Measurements from ENCODE around the gene EYA4.

The EYA4 gene

DNA sequence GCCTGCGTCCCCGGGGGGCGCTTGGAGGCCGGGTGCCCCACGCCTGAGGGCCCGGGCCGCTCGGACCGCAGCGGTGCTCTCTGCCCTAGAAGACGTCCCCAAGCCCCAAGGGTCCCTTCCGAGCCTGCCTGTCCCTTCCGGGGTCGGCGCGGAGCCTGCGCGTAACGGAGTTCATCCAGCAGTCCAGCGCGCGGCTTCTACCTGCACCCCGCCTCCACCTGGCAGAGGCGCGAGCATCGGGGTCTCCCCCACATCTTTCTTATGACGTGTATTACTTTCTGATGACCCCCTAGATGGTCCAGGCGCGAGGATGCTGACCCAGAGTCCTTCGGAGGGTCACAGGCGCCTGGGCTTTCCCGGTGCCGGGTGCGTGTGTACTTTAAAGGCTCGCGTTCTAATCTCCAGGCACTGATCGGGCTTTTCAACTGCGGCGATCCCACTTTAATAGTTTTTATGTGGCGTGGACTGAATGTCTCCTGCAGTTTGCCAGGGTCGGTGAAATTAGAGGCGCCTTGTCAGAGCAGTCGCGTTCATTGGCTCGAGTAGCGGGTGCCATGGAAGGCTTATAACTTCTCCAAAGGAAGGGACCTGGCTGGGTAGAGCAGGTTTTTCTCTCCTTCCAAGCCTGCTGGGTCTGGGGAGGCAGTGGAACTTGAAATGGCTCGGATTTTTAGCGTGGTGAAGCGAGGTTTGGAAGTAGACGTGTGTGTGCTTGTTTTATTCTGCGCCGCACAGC lies 912 bp downstream of the EYA4 start:
- in situ Hi-C loops (cut with MboI; ENCODE audit: low sequenced_read_pairs): no loop called here

DNA sequence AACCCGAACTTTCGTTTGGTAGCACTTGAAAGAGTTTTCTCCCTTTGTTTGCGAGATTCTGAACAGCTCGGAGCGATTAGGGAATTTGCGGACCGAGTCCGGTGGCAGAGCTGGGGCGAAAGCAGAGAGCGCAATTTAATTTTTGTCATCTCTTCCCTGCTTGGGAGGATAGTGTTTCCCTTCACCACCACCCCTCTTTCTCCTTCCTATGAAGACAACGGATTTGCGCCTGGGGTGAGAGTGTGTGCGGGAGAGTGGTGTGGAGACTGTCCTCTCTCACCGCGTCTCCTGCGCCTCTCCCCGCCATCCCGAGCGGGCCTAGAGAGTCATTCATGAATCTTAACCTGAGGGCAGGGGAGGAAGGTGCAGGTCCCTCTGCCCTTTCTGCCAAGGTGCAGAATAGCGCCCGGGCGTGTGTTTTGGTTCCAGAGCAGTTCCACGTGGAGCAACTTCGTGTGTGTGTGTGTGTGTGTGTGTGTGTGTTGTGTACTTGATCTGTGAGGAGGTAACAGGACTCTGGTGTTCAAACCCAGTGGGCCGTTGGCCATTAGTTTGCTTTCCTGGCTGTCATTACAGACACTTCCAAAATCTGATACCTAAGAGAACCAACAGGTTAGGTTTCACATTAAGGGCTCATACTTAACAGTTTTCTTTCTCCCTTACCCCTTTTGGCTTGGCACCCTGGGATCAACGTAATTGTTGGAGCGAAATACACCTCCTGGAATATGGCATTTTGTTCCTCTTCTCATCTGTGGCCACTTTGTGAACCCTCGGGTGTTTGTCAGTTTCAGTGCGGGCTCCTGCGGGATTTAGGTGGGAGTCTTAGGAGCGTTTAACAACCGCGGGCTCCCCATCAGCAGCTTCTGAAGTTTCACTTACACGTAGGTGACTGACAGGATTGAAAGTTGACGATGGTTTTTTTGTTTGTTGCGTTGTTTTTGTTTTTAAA lies 1.8 kb downstream of the EYA4 start:
- in situ Hi-C loops (cut with MboI; ENCODE audit: low sequenced_read_pairs): no loop called here

DNA sequence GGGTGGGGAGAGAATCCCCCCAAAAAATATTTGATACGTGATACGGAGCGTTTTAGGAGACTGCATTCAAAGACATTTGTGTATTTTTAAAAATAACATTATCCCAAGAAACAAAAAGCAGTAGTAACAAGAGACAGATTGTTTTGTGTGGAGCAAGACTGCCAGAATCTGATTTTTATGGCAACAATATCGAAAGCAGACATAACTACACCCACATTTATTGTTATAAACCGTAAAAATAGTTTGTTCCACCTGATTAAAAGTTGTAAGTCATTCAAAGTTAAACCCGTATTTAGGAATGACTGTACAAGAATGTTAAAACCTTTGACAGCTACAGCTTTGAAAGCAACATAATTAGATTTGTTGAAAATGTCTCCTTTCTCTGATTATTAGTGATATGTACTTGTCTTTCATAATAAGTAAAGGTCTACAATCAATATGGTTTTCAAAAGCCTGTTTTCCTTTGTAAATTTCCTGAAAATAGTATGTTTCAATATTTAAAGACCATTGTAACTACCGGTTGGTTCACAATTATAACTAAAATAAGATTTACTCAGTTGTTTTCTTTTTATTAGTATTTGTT lies 2.7 kb downstream of the EYA4 start:
- in situ Hi-C loops (cut with MboI; ENCODE audit: low sequenced_read_pairs): no loop called here

DNA sequence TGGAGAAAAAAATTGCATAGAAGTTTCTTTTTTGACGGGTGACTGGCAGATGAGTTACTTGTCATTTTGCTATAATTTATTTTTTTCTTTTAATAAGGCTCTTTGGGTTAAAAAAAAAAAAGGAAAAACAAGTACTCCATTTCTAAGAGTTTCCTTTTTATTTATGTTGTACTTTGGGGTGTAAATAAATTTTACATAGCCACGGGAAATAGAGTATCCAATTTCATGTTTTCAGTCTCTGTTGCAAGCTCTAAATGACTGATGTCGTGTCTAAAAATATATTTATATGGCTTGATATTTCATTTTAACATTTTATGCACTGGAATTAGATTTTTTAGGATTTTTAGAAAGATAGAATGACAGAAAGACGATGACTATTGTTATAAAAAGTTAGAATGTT lies 3.4 kb downstream of the EYA4 start:
- in situ Hi-C loops (cut with MboI; ENCODE audit: low sequenced_read_pairs): no loop called here

DNA sequence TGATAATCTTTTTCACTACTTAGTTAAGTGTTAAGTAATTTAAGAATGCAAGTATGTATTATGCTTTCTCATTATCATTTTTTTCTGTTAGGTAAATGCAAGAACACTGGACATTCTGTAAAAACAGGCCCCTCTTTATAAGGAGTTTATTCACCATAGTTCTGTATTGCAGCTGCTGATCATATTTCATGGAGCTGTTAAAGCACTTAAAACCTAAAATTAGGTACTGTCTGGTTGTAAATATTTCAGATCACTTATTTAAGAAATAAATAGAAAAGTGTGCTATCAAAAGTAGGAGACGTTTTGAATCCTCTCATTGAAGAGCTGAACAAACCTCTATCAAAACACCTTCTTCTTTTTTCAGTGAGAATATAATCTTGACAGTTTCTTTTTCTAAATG lies 3.9 kb downstream of the EYA4 start:
- in situ Hi-C loops (cut with MboI; ENCODE audit: low sequenced_read_pairs): no loop called here

DNA sequence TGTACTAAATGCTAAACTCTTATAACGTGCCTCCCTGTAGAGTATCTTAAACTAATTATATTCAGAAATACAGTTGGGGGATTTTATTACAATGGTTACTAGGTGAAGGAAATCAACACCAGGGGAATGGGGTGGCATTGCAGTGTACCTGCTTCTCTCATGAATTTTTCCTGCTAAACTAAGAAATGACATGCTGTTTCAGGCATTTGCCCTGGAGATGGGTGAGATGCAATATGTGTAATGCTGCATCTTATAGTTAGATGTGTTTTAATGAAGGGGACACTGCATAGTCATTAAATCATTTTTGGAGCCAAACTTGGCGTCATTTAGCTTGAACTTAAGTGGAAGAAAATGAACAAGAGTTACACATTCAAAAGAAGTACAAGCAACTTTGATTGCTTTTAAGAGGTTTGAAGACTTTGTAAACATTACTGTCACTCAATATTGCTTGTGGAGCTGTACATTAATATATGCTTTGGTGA lies 4.3 kb downstream of the EYA4 start:
- in situ Hi-C loops (cut with MboI; ENCODE audit: low sequenced_read_pairs): no loop called here

DNA sequence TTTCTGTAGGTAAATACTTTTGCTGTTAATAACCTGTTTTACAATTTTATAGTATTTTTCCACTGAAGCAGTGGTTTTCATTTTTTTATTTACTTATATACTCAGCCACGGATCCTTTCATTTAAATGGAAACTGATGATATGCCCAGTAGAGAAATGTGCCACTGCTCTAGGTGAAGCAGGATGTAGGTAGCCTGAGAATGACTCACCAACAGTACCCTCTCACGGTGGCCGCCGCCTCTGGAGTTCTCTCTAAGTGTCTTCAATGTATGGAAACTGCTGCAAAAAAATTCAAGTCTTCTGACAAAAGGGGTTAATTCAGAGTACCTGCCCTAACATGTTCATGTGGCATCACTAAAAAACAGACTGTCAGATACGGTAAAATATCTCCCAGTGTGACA lies 6.4 kb downstream of the EYA4 start:
- in situ Hi-C loops (cut with MboI; ENCODE audit: low sequenced_read_pairs): no loop called here

DNA sequence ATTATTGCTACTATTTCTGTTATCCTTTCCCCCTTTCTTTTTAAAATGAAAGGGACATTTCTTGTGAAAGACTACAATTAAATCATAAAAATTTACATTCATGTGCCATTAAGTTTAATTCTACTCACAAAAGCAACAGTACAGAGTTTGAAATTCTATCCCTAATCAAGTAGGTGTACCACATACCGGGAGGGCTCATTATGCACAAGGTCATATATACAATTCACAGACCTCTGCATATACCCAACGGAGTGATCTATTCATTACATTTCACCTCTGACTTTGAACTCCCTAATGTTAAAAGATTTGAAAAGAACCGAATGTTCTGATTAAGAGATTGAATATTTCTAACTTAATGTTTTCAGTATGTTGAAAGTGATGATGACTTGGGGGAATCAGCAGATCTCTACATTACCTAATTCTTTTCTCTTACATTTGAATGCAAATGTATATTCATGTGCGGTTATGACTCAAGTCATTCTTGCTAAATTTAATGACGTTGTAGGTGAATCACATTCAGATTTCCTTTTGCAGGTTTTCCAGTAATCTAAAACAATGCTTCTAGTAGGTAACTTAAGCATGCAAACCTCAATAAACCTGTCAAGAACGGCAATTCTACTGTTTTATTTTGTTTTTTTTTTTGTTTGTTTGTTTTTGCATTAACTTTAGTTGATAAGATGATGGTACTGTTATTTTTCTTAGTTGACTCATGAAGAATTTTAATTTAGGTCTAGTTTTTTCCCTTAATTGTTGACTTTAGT lies 7.3 kb downstream of the EYA4 start:
- in situ Hi-C loops (cut with MboI; ENCODE audit: low sequenced_read_pairs): no loop called here

DNA sequence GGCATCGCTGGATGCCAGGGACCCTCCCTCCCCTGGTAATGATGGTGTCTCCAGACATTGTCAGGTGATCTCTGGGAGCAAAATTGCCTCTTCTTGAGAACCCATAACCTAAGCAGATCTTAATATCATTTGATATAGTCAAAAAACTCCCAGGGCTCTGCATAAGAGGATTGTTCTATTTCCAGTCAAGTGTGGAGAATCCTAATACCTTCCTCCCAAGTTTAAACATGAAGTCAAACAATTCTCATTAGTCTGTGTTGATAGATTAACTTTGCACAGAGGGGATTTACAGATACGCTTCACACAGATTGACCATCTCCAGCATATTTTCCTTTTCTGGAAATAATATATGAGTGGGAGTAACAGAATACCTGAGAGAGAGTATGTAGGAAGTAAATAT lies 10.5 kb downstream of the EYA4 start:
- in situ Hi-C loops (cut with MboI; ENCODE audit: low sequenced_read_pairs): no loop called here

DNA sequence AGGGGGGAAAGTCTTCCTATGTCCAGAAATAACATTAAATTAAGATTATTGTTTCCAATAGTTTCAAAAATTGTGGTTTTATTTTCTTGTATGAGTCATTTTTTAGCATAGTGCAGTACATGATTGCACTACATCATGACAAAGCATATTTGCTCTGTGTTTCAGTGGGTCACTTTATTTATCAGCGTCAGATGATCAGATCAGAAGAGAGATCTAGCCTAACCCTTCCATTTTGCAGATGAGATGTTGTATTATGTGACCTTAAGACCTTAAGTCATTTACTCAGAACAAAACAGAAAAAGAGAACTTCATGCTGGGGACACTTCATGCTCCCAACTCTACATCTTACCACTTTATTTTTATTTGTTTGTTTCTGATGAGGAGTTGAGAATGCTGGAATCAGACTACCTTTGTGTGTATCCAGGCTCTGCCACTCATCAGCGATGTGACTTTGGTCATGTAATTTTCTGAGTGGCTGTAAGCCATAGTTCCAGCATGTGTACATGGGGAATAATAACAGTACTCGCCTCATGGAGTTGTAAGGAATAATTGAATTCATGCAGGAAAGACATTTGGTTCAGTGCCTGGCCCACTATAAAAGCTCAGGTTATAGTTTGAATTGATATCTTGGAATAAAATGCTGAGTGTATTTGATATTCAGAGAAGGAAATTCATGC lies 13.5 kb downstream of the EYA4 start:
- in situ Hi-C loops (cut with MboI; ENCODE audit: low sequenced_read_pairs): no loop called here

DNA sequence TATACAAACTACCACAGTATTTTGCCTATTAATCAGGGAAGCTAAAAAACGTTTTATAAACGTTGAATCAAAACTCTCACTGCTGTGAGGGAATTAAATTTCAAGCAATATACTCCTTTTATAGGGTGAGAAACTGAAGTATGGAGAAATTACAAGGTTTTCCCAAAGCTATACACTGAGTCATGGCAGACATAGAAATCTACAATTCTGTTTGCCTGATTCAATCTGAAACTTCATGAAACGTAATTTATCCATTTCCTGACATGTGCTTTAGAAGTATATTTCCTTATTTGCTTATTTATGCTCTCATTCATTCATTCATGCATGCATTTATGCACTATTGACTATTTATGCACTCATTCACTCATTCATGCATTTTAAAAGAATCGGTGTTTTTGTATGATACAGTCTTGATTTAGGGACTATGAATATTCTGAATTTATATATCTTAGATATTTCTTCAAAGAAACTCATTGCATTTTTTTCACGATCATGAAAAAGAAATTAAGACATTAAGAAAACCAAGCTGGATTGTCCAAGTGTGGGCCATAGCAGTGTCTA lies 16.5 kb downstream of the EYA4 start:
- in situ Hi-C loops (cut with MboI; ENCODE audit: low sequenced_read_pairs): no loop called here

DNA sequence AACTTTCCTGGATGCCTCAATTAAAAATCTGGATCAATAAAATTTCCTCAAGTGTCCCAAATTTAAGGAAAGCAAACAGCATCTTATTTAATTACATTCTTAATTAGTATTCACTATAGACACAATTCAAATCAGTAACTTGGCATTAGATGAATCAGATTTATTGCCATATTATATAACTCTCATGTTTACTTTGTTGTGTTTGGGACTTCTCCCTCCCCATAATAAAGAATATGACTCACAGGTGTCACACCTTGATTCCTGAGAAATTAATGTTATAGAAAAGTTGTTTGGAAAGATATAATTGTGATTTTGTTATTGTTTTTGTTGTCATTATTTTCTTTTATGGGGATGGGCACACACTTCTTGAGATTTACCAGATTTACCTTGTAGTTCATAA lies 18.4 kb downstream of the EYA4 start:
- in situ Hi-C loops (cut with MboI; ENCODE audit: low sequenced_read_pairs): no loop called here

DNA sequence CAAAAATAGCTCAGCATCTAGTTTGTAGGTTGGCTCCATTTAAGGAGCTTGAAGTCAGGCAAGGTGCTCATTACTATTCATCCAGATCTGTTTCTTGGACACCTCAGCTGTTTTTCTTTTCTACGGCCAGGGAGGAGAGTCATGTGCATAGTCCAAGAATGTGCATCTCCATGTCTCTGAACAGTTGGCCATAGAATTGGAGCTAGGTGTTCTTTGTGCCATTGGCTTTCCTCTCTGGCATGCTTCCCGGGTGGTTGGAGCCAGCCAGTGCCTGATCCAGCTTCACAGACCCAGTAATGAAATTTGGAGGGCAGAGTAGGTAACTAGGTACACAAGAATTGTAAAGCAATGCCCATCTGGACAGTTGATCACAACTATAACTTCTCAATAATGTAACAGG lies 21.6 kb downstream of the EYA4 start:
- in situ Hi-C loops (cut with MboI; ENCODE audit: low sequenced_read_pairs): no loop called here

DNA sequence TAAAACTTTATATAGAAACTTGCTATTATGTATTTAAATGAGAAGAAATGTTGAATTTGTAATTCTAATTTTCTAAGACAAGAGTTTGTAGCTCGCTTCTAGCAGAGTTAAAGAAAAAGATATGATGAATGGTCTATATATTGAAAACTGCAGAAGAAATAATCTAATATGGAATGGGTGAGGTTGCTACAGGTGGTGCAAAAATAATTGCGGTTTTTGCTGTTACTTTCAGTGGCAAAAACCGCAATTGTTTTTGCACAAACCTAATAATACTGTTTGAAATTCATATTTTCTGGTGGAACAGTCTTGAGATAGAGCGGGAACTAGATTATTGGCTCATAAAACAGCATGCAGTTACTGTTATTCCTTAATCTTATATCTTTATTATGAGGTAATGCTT lies 23.9 kb downstream of the EYA4 start:
- in situ Hi-C loops (cut with MboI; ENCODE audit: low sequenced_read_pairs): no loop called here

DNA sequence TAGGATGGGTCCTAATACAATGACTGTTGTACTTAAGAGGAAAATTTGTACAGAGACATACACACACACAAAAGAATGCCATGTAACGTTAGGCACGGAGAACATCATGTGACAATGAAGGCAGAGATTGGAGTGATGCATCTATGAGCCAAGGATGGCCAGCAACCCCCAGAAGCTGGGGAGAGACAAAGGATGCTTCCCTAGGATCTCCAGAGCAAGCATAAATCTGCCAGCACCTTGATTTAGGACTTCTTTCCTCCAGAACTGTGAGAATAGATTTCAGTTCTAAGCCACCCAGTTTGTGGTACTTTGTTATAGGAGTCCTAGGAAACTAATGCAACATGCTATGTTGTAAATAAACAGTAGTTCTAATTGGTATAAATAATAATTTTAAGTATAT lies 25.0 kb downstream of the EYA4 start:
- in situ Hi-C loops (cut with MboI; ENCODE audit: low sequenced_read_pairs): no loop called here

DNA sequence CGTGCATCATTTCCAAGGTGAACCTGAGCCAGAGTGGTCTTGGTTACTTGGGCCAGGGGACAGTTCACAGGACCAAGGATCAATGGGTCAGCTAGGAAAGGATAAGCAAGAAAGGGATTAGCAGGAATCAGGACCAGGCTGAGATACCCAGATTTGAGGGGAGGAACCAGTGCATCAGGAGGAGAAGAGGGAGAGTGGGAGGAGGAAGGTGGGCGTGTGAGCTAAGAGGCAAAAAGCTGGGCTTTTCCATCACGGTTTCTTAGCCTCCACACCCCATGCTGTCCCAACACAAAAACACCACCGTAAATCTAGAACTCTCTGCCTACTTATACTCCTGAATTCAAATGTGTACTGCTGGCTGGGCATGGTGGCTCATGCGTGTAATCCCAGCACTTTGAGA lies 27.5 kb downstream of the EYA4 start:
- in situ Hi-C loops (cut with MboI; ENCODE audit: low sequenced_read_pairs): no loop called here

DNA sequence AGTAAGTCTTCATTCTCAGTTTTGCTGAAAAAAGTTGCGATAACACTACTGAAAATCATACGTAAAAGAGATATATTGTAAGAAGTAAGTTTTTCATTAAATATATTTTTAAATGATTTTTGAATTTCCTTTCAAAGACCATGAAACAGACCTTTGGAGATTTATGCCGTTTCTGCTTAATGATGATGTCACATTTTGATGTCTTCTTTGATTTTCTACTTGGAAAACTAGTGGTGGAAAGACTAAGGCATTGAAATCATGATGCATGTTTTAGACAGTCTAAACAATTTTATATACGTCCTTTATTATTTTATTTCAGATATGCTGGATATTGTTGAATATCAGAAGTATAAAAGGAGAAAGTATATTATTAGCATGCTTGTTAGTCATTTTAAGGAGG lies 33.7 kb downstream of the EYA4 start:
- in situ Hi-C loops (cut with MboI; ENCODE audit: low sequenced_read_pairs): no loop called here

DNA sequence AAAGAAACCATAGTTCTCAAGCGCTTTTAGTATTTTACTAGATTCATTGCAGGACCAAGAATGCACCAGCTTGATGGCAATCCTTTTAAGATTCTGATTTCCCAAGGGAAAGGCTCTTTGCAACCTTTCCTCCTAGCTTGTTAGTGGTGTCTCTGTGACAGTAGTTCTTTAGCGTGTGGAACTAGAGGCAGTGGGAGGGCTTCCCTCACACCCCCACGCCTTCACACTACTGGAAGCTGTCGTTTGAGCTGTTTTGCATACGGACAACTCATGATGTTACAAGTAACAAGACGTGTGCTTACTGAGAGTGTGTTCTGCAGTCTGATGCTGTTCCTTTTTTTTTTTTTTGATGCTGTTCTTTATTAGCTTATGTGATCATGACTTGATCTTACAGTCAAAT lies 34.1 kb downstream of the EYA4 start:
- in situ Hi-C loops (cut with MboI; ENCODE audit: low sequenced_read_pairs): no loop called here

DNA sequence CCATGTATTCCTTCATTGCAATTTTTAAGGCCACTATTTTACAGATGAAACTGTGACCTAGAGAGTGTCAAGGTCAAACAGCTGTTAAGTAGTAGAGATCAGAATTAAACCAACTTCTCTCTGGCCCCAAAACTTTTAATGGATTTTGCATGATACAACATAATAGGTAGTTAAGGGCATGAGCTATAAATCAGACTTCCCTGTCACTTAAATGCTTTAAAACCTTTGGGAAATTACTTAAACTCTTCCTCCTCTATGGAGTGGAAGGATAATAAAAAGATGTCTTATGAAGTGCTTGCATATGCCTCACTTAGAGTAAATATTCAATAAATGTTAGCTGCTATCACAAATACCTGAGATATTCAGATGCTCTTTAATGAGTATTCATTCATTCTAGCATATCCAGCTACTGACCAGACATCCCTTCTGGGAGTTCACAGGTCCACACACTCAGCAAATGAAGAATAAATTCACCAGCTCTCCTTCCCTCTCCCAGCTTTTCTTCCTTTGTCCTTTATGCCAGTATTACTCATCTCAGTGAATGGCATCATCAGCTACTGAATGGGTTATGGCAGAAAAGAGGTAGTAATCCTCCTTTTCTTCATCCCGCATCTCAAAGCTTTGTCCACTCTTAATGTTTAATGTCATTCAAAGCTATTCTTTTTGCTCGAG lies 36.2 kb downstream of the EYA4 start:
- in situ Hi-C loops (cut with MboI; ENCODE audit: low sequenced_read_pairs): no loop called here

Measured in HL-60/S4 (cell line).